Measurements from ENCODE around the gene APBA1.
A peak's percentile ranks its signal among the peaks of the same experiment; 100 is the strongest.
"Not testable (repeated sequence)": the region's sequence is repeated elsewhere in the genome, so short reads cannot be mapped to it uniquely, and the experiment has no call there.

The APBA1 gene

GRCh38 chr9:69468380-69468779, 203.8 kb downstream of the APBA1 start:
- no peak for DNase-seq

GRCh38 chr9:69466151-69466550, 206.0 kb downstream of the APBA1 start:
- no peak for DNase-seq

GRCh38 chr9:69465473-69465872, 206.7 kb downstream of the APBA1 start:
- DNase-seq = no peak

DNA sequence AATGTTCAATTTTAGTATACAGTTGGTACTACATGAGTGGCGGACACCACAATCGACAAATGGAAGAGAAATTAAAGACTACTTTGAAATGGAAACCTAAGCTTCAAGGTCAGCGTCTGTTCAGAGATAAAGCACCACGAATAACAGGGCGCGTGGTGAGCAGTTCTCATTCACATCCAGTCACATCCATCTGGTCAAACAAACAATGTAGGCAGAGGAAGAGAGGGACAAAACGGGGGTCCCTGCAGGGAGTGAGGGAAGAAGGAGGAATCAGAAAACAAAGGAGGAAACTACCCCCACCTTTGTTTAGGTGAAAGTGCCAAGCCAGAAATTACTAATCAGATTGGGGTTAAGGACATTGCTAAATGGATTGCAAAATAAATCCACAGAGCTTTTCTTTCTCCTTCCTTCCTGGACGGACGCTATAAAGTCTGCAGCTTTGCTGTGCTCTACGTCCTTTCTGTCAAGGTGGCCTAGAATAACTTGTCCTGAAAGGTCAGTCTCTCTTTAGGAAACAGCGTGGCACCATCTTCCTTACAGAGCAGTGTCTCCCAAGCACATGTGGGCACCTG, 208.6 kb downstream of the APBA1 start:
- DNase-seq = no peak

DNA sequence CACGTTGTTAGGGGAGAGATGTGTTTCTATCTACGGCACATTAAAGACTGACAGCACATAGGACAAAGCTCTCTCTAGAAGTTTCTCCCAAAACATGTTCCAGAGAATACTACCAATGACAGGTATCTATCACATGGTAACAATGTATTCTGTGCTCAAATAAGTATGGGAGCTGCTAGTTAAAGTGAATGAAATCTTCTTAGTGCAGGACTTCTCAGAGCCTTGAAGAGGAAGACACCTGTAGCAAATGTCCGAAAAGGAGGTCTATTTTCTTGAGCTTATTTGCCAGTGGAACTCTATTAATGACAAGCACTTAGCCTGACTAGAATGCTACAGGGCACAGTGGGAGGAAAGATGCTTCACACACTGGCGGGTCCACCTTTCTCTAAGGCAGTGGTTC, 209.8 kb downstream of the APBA1 start:
- no peak for DNase-seq

DNA sequence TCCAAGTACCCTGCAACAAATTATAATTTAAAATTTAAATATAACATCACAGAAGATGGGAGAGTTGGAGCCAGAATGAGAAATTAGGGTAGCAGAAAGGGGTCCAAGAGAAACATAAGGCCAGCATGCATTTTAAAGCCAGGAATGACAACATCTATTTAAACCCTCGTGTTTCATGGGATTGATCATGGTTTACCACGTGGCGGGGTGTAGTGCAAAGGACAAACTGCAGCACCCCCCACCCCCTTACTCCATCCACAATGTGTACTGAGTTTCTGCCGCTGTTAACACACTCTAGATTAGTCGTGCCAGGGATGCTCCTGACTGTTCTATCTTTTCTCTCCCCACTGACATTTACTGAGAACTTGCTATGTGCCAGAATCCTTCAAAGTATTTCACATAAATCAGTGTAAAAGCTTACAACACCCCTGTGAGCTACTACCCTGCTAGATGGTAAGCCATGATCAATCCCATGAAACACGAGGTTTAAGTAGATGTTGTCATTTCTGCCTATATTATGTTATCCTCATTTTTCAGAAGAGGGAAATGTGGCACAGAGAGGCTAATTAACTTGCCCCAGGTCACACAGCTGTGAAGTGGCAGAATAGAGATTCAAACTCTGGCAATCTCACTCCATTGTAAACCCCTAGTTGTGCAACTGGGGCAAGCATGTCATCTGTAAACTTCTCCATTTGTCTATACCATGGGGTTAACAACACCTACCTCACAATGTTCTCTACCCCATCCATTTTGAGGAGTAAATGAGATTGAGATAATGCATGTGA, 210.9 kb downstream of the APBA1 start:
- no peak for DNase-seq

GRCh38 chr9:69460012-69460411, 212.2 kb downstream of the APBA1 start:
- no peak for DNase-seq

DNA sequence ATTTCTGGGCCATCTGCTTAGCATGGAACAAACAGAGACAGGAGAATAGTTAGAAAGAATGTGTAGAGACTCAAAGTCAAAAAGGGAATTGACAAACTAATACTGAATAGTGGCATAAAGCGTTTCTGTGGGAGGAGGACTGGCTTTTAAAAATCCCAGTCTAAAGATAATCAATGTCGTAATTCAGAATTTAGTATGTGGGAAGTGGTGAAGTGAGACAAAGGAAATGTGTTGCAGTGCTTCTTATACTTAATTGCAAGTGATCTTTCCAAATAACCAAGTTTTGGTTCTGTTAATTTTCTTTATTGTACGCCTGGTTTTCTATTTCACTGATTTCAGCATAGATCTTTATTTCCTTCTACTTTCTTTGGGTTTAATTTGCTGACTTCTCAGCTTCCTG, 214.0 kb downstream of the APBA1 start:
- no peak for DNase-seq

DNA sequence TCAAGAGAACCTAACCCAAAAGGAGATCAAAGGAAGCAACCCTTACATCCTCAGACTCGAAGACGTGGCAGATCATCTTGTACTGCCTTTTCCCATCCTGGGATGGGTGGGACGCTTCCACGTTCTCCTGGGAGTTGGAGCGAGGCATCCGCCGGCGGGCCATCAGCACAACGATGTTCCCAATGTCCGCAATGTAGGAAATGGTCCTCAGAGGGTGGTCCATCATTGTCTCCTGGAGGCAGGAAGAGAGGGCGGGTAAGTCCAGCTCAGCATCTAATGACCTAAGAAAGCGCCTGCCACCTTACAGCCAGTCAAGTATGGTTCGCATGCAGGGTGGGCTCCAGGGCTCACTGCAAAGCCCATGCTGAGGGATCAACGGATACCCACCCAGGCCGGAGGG, 216.0 kb downstream of the APBA1 start:
- no peak for DNase-seq

- no peak for DNase-seq
Observed at GRCh38 chr9:69455311-69455710, 216.9 kb downstream of the APBA1 start.

GRCh38 chr9:69454321-69454720, 217.8 kb downstream of the APBA1 start:
- no peak for DNase-seq

DNA sequence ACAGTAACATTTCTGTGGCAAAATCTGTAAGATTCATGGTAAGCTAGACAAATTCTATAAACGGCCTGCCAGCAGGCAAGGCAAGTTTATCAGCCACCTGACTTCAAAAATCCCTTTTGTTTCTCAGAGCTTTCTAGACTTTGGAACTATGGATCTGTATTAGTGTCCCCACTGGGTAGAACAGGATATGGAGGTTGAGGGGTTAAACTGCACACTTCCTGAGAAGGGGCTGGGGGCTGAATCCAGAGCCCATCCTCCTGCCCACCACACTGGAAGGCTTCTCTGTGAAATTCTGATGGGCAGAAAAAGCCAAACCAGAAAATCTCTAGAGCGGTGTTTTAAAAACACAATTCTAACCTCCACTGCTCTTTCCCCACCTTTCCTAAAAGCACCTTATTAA, 218.4 kb downstream of the APBA1 start:
- DNase-seq = no peak

DNA sequence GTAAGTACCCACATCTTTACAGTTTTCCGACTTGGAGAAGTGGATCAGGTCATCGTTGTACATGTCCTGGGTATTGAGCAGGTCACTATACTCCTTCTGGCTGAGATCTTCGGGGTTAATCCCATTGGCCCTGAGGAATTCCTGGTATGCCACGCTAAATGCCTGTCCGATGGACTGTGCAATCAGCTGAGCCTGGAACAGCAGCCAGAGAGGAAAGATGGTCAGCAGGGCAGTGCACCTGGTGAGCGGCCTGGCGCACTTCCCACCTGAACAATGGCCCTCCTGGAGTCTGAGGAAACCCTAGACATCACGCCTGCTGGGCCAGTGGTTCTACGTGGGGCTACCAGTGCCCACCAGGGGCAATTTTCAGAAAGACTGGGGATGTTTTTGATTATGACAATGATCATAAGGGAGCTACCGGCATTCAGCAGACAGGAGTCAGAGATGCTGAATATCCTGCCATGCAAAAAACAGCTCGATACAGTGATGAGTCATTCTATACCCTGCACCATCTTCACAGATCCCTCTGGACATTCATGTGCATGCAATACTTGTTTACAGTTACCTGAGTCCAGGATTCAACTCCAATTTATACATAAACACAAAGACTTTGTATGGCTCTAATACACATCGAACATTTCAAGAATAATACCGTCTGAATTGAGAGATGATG, 219.9 kb downstream of the APBA1 start:
- no peak for DNase-seq

GRCh38 chr9:69446496-69446895, 225.7 kb downstream of the APBA1 start:
- DNase-seq = no peak

- no peak for DNase-seq
Observed at GRCh38 chr9:69445251-69445650, 226.9 kb downstream of the APBA1 start.

GRCh38 chr9:69444791-69445190, 227.4 kb downstream of the APBA1 start:
- no peak for DNase-seq

DNA sequence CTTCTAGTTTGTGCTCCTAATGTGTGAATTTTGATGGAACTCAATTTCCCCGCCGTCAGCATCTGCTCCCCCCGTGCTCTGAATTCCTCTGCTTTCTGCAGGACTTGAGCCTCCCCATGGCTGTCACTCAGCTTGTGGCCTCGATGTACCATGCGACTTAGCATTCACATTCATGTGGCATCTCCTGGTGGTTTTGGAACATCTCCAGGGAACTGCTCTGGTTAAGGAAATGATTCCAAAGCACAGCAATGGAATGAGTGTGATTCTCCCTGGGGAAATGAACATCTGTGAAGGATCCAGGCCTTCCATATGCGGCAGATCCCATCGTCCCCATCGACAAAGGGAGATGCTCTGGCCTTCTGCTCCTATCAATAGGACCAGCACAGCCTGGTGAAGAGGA, 228.2 kb downstream of the APBA1 start:
- no peak for DNase-seq

GRCh38 chr9:69443178-69443577, 229.0 kb downstream of the APBA1 start:
- no peak for DNase-seq

DNA sequence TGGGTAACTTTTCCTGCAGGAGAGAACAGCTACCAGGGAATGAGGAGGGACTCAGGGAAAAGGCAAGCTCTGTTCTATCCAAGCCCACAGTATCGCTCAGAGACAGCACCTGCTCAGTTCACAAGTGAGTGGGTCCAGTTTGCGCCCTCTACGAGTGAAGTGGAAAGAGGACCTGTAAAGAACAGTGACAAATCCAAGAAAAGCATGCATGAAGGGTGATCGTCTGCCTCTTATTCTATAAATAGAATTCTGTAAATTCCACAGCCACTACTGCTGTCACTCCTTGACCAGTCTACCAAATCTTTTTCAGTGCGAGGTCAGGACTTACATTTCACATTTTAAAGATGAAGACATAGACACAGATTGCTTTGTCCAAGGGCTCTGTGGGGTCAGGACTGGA, 229.7 kb downstream of the APBA1 start:
- no peak for DNase-seq

GRCh38 chr9:69440254-69440955, 231.8 kb downstream of the APBA1 start:
- DNase-seq = peak; percentile 9

GRCh38 chr9:69439654-69440053, 232.5 kb downstream of the APBA1 start:
- DNase-seq = not testable (repeated sequence)

DNA sequence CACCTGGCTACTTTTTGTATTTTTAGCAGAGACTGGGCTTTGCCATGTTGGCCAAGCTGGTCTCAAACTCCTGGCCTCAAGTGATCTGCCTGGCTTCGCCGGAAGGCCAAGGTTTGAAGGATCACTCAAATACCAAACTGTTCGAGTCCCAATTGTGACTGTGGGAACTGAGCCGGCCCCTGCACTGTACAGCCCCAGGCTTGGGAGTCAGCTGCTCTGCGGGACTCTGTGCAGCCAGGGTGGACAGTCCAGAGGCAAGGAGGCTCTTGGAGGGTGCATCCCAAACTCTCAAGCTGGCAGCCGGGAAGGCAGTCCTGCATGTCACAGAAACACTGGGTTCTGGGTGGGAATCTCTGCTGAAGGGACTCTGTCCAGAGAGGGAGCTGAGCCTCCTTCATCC, 238.2 kb downstream of the APBA1 start:
- no peak for DNase-seq

GRCh38 chr9:69433392-69433791, 238.8 kb downstream of the APBA1 start:
- DNase-seq = no peak

- no peak for DNase-seq
Observed at GRCh38 chr9:69432623-69433022, 239.5 kb downstream of the APBA1 start.
